ENCODE data around the gene MTARC1. TPM values are rescaled to one million over a fixed set of nuclear protein-coding genes. Genes with fewer than 3 reads are reported as not detected.

The MTARC1 gene
- total and polyA plus RNA-seq, 2 experiments from 2014 or later, result 0.22 to 0.66 TPM

GRCh38 chr1:220755309-220755708 is 31.4 kb upstream of the MTARC1 start:
- no peak overlapping the region for H2AFZ ChIP-seq
- no peak for DNase-seq
- no peaks in the 10 kb centered on the region for H4K20me1 ChIP-seq (ENCODE audit: insufficient read depth)
- no peak overlapping the region for H3K27ac ChIP-seq
- in situ Hi-C loops (cut with MboI), result no loop called here
- H3K9me2 ChIP-seq (ENCODE audit: insufficient read depth), result no peaks in the 10 kb centered on the region
- no peak overlapping the region for H3K9ac ChIP-seq
- no peak for TF ChIP-seq EZH2 (IDR thresholded peaks at IDR 0.05; ENCODE audit: insufficient read depth, poor library complexity, severe bottlenecking)
- no peak for TF ChIP-seq EZH2phosphoT487 (IDR thresholded peaks at IDR 0.05; ENCODE audit: insufficient read depth, low read depth)
- no peaks in the 10 kb centered on the region for H3K36me3 ChIP-seq (ENCODE audit: low read depth)
- no peak overlapping the region for H3K4me2 ChIP-seq (ENCODE audit: unreplicated experiment)
- no peak overlapping the region for H3K4me3 ChIP-seq
- H3K79me2 ChIP-seq (ENCODE audit: insufficient read depth), result no peaks in the 10 kb centered on the region; the same call in 1 of the 2 replicates
- no peaks in the 10 kb centered on the region for H3F3A ChIP-seq (ENCODE audit: insufficient read depth)
- no peaks in the 10 kb centered on the region for H3K27me3 ChIP-seq (replicated peaks; ENCODE audit: insufficient read depth)
- H3K4me1 ChIP-seq (ENCODE audit: insufficient read depth), result no peaks in the 10 kb centered on the region
- H3K9me3 ChIP-seq (ENCODE audit: low read depth), result no peaks in the 10 kb centered on the region
- 89 to 94% methylated on average over 6 of the region's 6 CpGs for WGBS, 2 experiments (ENCODE audit: low coverage in 1 of 2, low lambda C conversion rate in 2 of 2, missing lambda C conversion rate in 2 of 2)

GRCh38 chr1:220757441-220757840 is 29.3 kb upstream of the MTARC1 start:
- H3K4me2 ChIP-seq (ENCODE audit: unreplicated experiment), result no peak overlapping the region
- H3K4me3 ChIP-seq, result no peak overlapping the region
- no peaks in the 10 kb centered on the region for H3K36me3 ChIP-seq (ENCODE audit: low read depth)
- 66% methylated on average over 3 of the region's 3 CpGs for WGBS, 2 experiments (ENCODE audit: low coverage in 1 of 2, low lambda C conversion rate in 2 of 2, missing lambda C conversion rate in 2 of 2)
- H3K9me3 ChIP-seq (ENCODE audit: low read depth), result no peaks in the 10 kb centered on the region
- H3K4me1 ChIP-seq (ENCODE audit: insufficient read depth), result no peaks in the 10 kb centered on the region
- no peaks in the 10 kb centered on the region for H3K27me3 ChIP-seq (replicated peaks; ENCODE audit: insufficient read depth)
- H3K9ac ChIP-seq, result no peak overlapping the region
- H2AFZ ChIP-seq, result no peak overlapping the region
- TF ChIP-seq EZH2phosphoT487 (IDR thresholded peaks at IDR 0.05; ENCODE audit: insufficient read depth, low read depth) (no peak), EZH2 (IDR thresholded peaks at IDR 0.05; ENCODE audit: insufficient read depth, poor library complexity, severe bottlenecking) (no peak)
- H4K20me1 ChIP-seq (ENCODE audit: insufficient read depth), result no peaks in the 10 kb centered on the region
- H3K79me2 ChIP-seq (ENCODE audit: insufficient read depth), result no peaks in the 10 kb centered on the region
- H3K27ac ChIP-seq, result no peak overlapping the region
- DNase-seq, result no peak
- H3F3A ChIP-seq (ENCODE audit: insufficient read depth), result no peaks in the 10 kb centered on the region
- no peaks in the 10 kb centered on the region for H3K9me2 ChIP-seq (ENCODE audit: insufficient read depth)
- in situ Hi-C loops (cut with MboI), result no loop called here

- Histone ChIP-seq H2AFZ (no peak overlapping the region), H3F3A (ENCODE audit: insufficient read depth) (no peaks in the 10 kb centered on the region), H3K36me3 (ENCODE audit: low read depth) (no peaks in the 10 kb centered on the region), H3K27ac (no peak overlapping the region), H3K9ac (no peak overlapping the region), H3K4me3 (no peak overlapping the region), H3K9me3 (ENCODE audit: low read depth) (no peaks in the 10 kb centered on the region), H3K4me1 (ENCODE audit: insufficient read depth) (no peaks in the 10 kb centered on the region), H4K20me1 (ENCODE audit: insufficient read depth) (no peaks in the 10 kb centered on the region), H3K4me2 (ENCODE audit: unreplicated experiment) (no peak overlapping the region), H3K79me2 (ENCODE audit: insufficient read depth) (no peaks in the 10 kb centered on the region), H3K9me2 (ENCODE audit: insufficient read depth) (no peaks in the 10 kb centered on the region), H3K27me3 (replicated peaks; ENCODE audit: insufficient read depth) (no peaks in the 10 kb centered on the region)
- 89 to 100% methylated on average over 3 of the region's 3 CpGs for WGBS, 2 experiments (ENCODE audit: low coverage in 1 of 2, low lambda C conversion rate in 2 of 2, missing lambda C conversion rate in 2 of 2)
- no peak for TF ChIP-seq EZH2phosphoT487 (IDR thresholded peaks at IDR 0.05; ENCODE audit: insufficient read depth, low read depth)
- TF ChIP-seq EZH2 (IDR thresholded peaks at IDR 0.05; ENCODE audit: insufficient read depth, poor library complexity, severe bottlenecking), result no peak
- in situ Hi-C loops (cut with MboI), result no loop called here
- no peak for DNase-seq
Measured at GRCh38 chr1:220759147-220759546, 27.6 kb upstream of the MTARC1 start.

- Histone ChIP-seq H3K27ac (no peak overlapping the region), H3K9ac (no peak overlapping the region), H3K27me3 (replicated peaks; ENCODE audit: insufficient read depth) (no peaks in the 10 kb centered on the region), H3K4me1 (ENCODE audit: insufficient read depth) (no peaks in the 10 kb centered on the region), H3K4me2 (ENCODE audit: unreplicated experiment) (no peak overlapping the region), H3K4me3 (no peak overlapping the region), H3K36me3 (ENCODE audit: low read depth) (no peaks in the 10 kb centered on the region), H3K9me3 (ENCODE audit: low read depth) (no peaks in the 10 kb centered on the region), H2AFZ (no peak overlapping the region), H3K79me2 (ENCODE audit: insufficient read depth) (no peaks in the 10 kb centered on the region), H3F3A (ENCODE audit: insufficient read depth) (no peaks in the 10 kb centered on the region), H3K9me2 (ENCODE audit: insufficient read depth) (no peaks in the 10 kb centered on the region), H4K20me1 (ENCODE audit: insufficient read depth) (no peaks in the 10 kb centered on the region)
- in situ Hi-C loops (cut with MboI), result no loop called here
- no peak for DNase-seq
- 93% methylated on average over 7 of the region's 7 CpGs for WGBS, 2 experiments (ENCODE audit: low coverage in 1 of 2, low lambda C conversion rate in 2 of 2, missing lambda C conversion rate in 2 of 2)
- no peak for TF ChIP-seq EZH2 (IDR thresholded peaks at IDR 0.05; ENCODE audit: insufficient read depth, poor library complexity, severe bottlenecking)
- no peak for TF ChIP-seq EZH2phosphoT487 (IDR thresholded peaks at IDR 0.05; ENCODE audit: insufficient read depth, low read depth)
Measured at GRCh38 chr1:220761688-220762427, 24.9 kb upstream of the MTARC1 start.

Measured in GM23248 (cell line).